HEK293T (cell line): ENCODE data around the gene BCL2A1.

Experiments
- NFRKB ChIP-seq: fragments of 450-650 bp; IDR thresholded peaks from 2 replicates; pipeline ENCODE4 v1.6.1; 2016; ENCODE audit warnings: mild to moderate bottlenecking, moderate library complexity
- ZNF384 ChIP-seq: fragments of 450-650 bp; IDR thresholded peaks from 2 replicates; pipeline ENCODE4 v1.6.1; 2016

DNA sequence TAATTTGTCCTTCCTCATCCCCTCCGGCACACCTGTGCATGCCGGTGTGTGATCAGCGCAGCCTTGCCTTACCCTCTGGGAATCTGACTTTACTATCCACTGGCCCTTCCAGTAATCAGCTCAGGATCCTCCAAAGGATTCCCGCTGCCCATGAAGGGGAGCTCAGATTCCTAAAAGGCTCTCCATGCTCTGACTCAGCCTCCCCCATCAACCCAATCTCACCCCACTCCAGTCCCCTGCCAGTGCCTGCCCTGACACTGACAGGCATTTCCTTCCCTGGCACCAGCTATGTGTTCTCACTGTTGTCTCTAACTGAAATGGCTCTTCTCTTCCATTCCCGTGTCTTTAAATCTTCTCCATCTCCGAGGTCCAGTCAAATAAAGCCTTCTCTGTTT lies 7.3 kb upstream of the BCL2A1 start:
- TF ChIP-seq NFRKB = no peak
- TF ChIP-seq ZNF384 = no peak
